CD4-positive, alpha-beta T cell treated with Interleukin-12 subunit alpha and Interleukin-12 subunit beta, for 1 hour (primary cell): ENCODE data around the gene ZNF765.
"Not testable (repeated sequence)": the region's sequence is repeated elsewhere in the genome, so short reads cannot be mapped to it uniquely, and the experiment has no call there.

Source experiments
- DNase-seq: peaks from one replicate; pipeline ENCODE4 v3.0.0-alpha.2; 2020

ZNF765 gene

GRCh38 chr19:53394974-53395839, at the start of gene ZNF765:
TSS of gene ZNF765 (plus strand) at chr19:53395149. CDS start at chr19:53398016, 2,867 bp downstream.
- DNase-seq: peak; percentile 96

GRCh38 chr19:53355739-53356138, 39.2 kb upstream of the ZNF765 start:
- no peak for DNase-seq

- no peak for DNase-seq
Measured at GRCh38 chr19:53357821-53358581, 36.9 kb upstream of the ZNF765 start.

- not testable (repeated sequence) for DNase-seq
Measured at GRCh38 chr19:53360056-53360455, 34.9 kb upstream of the ZNF765 start.

GRCh38 chr19:53365134-53365898, 29.6 kb upstream of the ZNF765 start, which contains the start of gene ZNF525:
TSS of gene ZNF525 (plus strand) at chr19:53365705. CDS start at chr19:53372282, 6,577 bp downstream.
- peak; percentile 97 for DNase-seq

- peak; percentile 56 for DNase-seq
Measured at GRCh38 chr19:53365899-53366493, 29.0 kb upstream of the ZNF765 start.

- DNase-seq: no peak
Measured at GRCh38 chr19:53372196-53372595, 22.8 kb upstream of the ZNF765 start.

GRCh38 chr19:53374288-53374687, 20.7 kb upstream of the ZNF765 start:
- no peak for DNase-seq

GRCh38 chr19:53374743-53375142, 20.2 kb upstream of the ZNF765 start:
- no peak for DNase-seq

GRCh38 chr19:53381376-53381775, 13.6 kb upstream of the ZNF765 start:
- no peak for DNase-seq

GRCh38 chr19:53388168-53388567, 6.8 kb upstream of the ZNF765 start:
- no peak for DNase-seq

GRCh38 chr19:53388904-53389303, 6.0 kb upstream of the ZNF765 start:
- DNase-seq: no peak

GRCh38 chr19:53389571-53389970, 5.4 kb upstream of the ZNF765 start:
- DNase-seq: no peak

- DNase-seq: no peak
Measured at GRCh38 chr19:53389978-53390377, 5.0 kb upstream of the ZNF765 start.

- DNase-seq: no peak
Measured at GRCh38 chr19:53394522-53394973, 401 bp upstream of the ZNF765 start.

- not testable (repeated sequence) for DNase-seq
Measured at GRCh38 chr19:53395840-53396524, 1.0 kb downstream of the ZNF765 start.

- DNase-seq: no peak
Measured at GRCh38 chr19:53396525-53396868, 1.5 kb downstream of the ZNF765 start.

- DNase-seq: not testable (repeated sequence)
Measured at GRCh38 chr19:53397918-53398317, 3.0 kb downstream of the ZNF765 start.

- DNase-seq: no peak
Measured at GRCh38 chr19:53409505-53410204, 14.7 kb downstream of the ZNF765 start.

GRCh38 chr19:53420520-53421315, 25.8 kb downstream of the ZNF765 start:
- DNase-seq: not testable (repeated sequence)
